ENCODE results near the gene COL6A2.
"Not testable (repeated sequence)": the region's sequence is repeated elsewhere in the genome, so short reads cannot be mapped to it uniquely, and the experiment has no call there.

Gene COL6A2

GRCh38 chr21:46142582-46143473, 44.9 kb downstream of the COL6A2 start:
- H3K4me3 ChIP-seq: no peak overlapping the region
- no peak for DNase-seq (ENCODE audit: low spot score)
- TF ChIP-seq, protein P1, sequence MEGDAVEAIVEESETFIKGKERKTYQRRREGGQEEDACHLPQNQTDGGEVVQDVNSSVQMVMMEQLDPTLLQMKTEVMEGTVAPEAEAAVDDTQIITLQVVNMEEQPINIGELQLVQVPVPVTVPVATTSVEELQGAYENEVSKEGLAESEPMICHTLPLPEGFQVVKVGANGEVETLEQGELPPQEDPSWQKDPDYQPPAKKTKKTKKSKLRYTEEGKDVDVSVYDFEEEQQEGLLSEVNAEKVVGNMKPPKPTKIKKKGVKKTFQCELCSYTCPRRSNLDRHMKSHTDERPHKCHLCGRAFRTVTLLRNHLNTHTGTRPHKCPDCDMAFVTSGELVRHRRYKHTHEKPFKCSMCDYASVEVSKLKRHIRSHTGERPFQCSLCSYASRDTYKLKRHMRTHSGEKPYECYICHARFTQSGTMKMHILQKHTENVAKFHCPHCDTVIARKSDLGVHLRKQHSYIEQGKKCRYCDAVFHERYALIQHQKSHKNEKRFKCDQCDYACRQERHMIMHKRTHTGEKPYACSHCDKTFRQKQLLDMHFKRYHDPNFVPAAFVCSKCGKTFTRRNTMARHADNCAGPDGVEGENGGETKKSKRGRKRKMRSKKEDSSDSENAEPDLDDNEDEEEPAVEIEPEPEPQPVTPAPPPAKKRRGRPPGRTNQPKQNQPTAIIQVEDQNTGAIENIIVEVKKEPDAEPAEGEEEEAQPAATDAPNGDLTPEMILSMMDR (IDR thresholded peaks at IDR 0.05): no peak
- no peak overlapping the region for H3K27ac ChIP-seq

- TF ChIP-seq, protein P1 (IDR thresholded peaks at IDR 0.05): no peak
- Histone ChIP-seq H3K4me3 (no peak overlapping the region), H3K27ac (no peak overlapping the region)
- no peak for DNase-seq (ENCODE audit: low spot score)
Observed at GRCh38 chr21:46144464-46145070, 46.7 kb downstream of the COL6A2 start.

DNA sequence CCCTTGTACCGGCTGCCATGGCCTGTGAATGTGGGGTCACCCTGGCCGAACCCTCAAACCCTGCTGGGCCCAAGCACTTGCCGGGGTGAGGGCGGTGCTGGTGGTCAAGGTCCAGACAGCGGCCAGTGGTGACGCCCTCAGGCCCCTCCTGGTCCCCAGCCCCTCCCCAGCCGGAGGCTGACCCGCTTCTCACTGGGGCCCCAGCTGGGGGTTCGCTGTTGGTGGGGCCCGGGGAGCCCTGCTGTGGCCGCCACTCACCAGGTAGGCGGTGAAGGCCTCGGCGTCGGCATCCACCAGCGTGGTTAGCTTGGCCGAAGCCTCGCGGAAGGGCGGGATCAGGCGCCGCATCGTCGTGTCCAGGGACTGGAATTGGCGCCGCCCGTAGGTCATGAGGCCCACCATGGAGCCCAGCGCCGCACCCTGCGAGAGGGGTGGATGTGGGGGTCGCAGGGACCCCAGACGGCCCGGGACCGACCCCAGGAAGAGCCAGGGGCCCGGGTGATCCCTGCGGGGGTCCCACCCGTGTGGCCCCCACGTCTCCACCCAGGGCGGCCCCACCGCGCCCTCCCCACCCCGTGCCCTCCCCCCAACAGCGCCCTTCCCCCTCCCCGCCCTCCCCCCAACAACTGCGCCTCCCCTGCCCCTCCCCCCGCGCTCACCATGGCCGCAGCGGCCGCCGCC, 47.4 kb downstream of the COL6A2 start:
- DNase-seq (ENCODE audit: low spot score): no peak
- Histone ChIP-seq H3K27ac (no peak overlapping the region), H3K4me3 (no peak overlapping the region)
- TF ChIP-seq, protein P1 (IDR thresholded peaks at IDR 0.05): no peak

- no peak for DNase-seq (ENCODE audit: low spot score)
- TF ChIP-seq, protein P1 (IDR thresholded peaks at IDR 0.05): no peak
- no peak overlapping the region for H3K4me3 ChIP-seq
- H3K27ac ChIP-seq: no peak overlapping the region
Observed at GRCh38 chr21:46145840-46146691, 48.2 kb downstream of the COL6A2 start.

DNA sequence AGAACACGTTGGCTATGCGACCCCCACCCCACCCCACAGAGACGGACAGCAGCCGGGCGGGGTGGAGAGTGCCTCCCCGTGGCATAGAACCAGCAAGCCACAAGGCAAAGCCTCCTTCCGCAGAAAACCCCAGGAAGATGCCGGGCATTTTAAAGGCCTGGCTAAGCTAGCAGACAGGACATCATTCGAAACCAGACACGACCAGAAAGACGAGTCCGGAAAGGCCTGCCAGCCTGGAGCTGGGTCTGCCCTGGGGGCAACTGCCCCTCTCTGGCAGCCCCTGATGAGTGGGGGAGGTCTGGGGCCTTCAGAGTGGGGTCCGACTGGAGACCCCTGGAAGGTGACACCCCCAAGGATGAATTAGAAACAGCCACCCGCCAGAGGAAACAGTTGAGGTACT, 48.9 kb downstream of the COL6A2 start:
- H3K27ac ChIP-seq: no peak overlapping the region
- DNase-seq (ENCODE audit: low spot score): no peak
- TF ChIP-seq, protein P1 (IDR thresholded peaks at IDR 0.05): no peak
- no peak overlapping the region for H3K4me3 ChIP-seq

DNA sequence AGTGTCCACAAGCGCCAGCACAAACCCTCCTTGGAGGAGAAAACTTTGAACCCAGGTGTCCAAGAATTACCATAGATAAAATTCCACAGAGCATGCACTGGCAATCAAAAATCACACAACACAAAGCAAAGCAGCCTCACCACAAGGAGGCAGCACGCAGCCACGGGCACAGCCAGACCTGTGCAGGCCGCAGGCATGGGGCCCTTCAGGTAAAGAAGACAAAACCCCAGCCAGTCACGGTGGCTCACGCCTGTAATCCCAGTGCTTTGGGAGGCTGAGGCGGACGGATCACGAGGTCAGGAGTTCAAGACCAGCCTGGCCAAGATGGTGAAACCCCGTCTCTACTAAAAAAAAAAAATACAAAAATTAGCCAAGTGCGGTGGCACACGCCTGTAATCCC, 49.5 kb downstream of the COL6A2 start:
- DNase-seq (ENCODE audit: low spot score); H3K27ac ChIP-seq; H3K4me3 ChIP-seq: not testable (repeated sequence)

- TF ChIP-seq, protein P1 (IDR thresholded peaks at IDR 0.05): no peak
- no peak for DNase-seq (ENCODE audit: low spot score)
- H3K27ac ChIP-seq: no peak overlapping the region
- no peak overlapping the region for H3K4me3 ChIP-seq
Observed at GRCh38 chr21:46148106-46148505, 50.2 kb downstream of the COL6A2 start.

Measured in coronary artery (tissue), 2 donors.